HG03342 (cell line): ENCODE results near the gene TRPM1.

ENCODE experiments used
- ATAC-seq: cut with Tn5 transposase; IDR thresholded peaks from one replicate; pipeline ENCODE4 v1.9.1; 2021; ENCODE audit warnings: mild to moderate bottlenecking, moderate library complexity; ENCODE audit not compliant: unreplicated experiment

Gene TRPM1

DNA sequence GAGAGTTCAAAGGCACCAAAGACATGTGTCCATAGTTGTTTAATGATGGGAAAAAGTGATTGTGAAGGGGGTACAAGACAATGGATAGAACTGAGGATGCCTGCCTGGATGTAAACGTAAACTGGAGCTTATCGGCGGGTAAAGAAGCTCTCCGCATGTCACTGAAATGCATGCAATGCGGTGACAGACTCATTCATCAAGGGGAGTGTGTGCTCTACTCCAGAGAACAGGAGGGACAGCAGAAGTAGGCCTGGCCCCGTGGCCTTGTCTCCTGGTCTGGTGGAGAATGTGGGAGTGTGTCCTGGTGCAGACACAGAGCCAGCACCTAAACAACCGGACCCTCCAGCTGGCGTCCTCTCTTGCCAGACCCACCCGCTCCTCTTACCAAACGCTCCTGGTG, 50.6 kb downstream of the TRPM1 start:
- no peak for ATAC-seq

DNA sequence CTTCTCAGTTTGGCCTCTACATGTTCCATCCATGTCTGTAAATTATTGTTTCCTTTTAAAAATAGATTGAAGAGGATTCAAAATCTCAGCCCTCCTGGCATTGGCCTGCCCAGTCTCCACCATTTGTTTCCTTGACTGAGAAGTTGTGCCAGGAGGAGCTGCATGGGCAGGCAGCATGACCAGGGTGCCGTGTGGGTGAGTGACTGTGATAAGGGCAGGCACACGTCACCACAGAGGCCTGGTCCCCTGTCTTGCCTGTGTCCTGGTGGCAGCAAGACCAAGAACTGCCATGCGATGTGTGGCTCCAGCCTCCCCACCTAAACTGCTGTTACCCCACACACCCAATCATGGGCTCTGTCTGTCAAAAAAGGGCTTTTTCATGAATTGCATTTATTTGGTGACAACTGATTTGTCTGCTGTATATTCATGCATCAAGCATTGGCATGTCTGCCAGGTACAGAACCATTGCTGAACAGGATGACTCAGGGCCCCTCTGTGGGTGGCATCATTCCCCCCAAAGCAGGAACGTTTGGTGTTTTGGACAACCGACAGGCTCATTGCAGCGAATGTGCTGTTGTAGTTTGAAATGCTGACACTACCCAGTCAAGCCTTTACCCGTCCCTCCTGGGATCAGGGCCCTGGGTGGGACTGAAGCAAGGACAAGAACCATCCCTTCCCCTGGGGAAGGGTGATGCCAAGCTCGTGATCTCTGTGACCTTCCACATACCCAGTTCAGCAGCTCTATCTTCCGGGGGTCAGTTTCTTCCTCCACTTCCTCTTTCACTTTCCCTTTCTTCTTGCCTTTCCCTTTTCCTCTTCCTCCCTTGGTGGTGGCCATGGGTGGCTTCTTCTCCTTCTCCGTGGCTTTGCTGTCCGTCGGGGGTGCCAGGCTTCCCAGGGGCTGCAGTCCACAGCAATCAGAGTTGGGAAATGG, 51.6 kb downstream of the TRPM1 start:
- no peak for ATAC-seq

GRCh38 chr15:31049111-31049510, 52.4 kb downstream of the TRPM1 start:
- no peak for ATAC-seq

GRCh38 chr15:31047437-31047836, 54.1 kb downstream of the TRPM1 start:
- ATAC-seq, result no peak

- no peak for ATAC-seq
Observed at GRCh38 chr15:31046759-31047359, 54.7 kb downstream of the TRPM1 start.

- ATAC-seq, result no peak
Observed at GRCh38 chr15:31045606-31046005, 55.9 kb downstream of the TRPM1 start.

DNA sequence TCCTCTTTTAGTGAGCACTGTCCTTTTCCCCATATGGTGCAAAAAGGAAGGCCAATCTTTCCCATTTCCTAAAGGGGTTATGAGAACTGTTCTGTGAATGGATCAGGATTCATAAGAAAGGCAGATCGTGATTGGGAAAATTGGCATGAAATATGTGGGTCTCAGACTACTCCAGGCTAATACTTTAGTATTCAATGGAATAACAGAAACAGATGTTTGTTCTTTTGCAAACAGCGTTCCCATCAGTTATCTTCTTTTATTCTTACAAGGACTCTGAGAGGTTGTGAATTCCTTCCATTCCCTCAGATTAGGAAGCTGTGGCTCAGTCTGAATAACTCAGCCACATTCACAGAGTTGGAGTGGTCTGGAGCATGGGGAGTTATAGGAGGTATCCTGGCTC, 58.8 kb downstream of the TRPM1 start:
- ATAC-seq, result no peak

DNA sequence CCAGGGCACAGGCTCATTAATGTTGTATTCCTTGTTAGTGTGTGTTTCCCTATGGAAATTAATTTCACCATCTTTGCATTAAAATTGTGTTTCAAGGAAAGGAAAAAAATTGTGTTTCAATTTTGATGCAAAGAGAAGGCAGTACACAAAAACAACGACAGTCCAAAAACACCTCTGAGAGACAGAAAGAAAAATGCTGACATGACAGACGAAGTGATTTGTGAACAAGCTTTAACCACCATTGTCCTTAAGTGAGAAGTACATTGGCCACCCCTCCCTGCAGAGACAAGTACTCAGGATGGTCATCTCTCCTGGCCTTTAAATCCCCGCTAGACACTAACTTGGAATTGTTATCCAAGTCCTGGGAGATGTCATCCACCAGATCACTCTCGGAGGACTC, 59.9 kb downstream of the TRPM1 start:
- no peak for ATAC-seq

- no peak for ATAC-seq
Observed at GRCh38 chr15:31040611-31041010, 60.9 kb downstream of the TRPM1 start.

DNA sequence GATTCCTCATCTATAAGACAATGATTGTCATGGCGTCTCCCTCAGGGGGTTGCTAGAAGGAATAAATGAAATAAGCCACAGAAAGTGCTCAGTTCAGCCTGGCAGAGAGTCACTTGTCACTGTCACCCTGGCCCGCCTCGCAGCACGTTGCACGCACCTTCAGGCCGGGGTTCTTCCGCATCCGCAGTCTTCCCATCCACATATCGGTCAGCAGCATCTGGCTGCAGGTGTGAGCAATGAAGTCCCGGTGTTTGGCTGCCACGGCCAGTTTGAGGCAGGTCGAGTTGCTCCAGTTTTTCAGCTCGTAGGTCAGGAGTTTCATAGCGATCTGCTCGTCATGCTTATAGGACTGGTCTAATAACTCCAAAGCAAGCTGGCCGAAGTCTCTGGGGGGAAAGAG, 61.6 kb downstream of the TRPM1 start:
- no peak for ATAC-seq

- no peak for ATAC-seq
Observed at GRCh38 chr15:31037731-31038477, 63.6 kb downstream of the TRPM1 start.

DNA sequence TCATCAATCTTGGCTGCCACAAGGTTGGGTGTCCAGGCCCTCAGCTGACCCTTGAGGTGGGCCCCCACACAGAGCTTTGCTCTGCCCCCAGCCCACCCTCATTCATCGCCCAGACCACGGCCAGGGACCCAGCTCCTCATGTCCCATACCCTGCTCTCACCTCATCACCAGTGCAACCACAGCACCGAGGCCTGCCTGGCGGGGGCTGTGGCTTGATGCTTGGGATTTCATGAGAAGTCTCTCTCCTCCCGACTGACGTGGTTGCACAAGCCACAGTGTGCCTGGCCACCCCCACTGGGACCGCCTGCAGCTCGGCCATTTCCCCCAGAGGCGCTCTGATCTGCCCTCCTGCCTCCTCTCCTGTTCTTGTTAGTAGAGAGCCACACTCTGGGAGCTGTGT, 64.7 kb downstream of the TRPM1 start:
- ATAC-seq, result no peak

DNA sequence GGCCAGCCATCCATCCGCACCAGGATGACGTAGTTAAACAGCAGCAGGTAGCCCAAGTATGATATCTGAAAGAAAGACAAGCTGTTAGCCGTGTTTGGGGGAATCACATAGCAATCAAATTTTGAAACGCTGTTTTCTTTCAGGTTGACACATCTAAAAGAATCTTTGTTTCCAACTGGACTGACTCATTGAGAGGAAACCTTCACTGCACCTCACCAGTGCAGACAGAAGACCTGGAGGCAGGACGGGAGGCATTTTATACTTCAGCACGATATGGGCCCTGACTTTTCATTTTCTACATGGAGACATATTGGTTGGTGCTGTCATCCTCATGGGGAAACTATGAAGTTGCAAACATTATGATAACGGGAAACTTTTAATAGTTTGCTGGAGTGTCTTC, 65.9 kb downstream of the TRPM1 start:
- ATAC-seq, result no peak

DNA sequence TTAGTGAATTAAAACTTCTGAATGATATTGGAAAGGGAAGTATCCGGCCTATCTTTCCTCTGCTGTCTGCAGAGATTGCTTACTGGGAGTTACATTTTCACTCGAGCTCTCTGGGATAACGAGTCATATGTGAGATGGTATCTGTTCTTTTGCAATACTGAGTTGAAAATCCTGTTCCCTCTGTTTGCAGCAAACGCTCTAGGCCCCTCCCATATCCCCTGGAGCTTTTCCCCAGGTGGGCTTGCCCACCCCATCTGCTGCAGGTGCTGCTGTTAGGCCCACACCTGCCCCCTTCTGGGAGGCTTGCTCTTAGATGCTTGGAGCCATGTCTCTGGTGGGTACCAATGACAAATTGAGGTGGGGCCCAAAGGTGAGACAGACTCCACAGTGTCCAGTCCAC, 67.4 kb downstream of the TRPM1 start:
- ATAC-seq, result no peak

DNA sequence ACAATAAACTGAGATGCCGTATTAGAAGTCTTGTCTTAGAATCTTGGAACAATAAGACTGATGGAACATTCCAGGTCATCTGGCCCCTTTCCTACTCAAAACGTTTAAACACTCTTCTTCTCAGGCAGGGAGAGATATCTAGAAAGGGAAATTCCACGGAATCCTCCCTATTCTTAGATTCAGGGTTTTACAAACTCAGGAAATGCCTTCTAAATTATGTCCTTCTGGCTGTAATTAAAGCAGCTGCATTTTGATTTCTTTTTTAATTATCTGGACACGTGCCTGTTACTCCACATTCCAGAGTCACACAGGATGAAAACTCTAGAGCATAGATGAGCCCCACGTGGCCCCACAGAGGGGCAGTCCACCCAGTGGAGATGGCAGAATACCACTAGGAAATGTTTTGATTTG, 68.6 kb downstream of the TRPM1 start:
- ATAC-seq, result no peak

- ATAC-seq, result peak; percentile 92
Observed at GRCh38 chr15:31031471-31032067, 70.0 kb downstream of the TRPM1 start.

DNA sequence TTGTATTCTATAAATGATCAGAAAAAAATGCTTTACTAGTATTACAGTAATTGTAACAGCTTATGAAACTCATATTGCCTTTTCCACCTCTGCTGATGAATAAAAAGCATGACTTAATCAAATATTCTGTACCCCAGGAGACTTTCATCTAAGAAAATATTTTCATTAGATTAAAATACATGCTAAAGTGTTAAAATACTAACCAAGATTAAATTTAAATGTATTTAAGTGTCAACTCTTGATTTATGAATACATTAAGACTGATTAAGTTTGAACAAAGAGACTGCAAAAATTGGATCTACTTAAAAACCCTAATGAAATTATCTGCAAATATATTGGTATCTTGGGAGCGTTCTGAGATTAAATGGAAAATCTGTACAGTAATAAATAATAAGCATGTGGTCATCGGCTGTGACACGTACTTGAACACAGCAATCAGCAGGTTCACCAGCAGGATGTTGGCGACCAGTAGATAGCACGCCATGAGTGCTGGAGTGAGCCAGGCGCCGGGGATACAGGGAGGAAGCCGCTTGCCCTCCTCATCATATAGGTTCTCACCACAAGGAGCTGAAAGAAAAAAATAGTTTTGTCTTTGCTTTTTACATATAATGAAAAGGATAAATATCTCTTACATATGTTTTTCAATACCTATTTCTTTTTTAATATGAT, 73.5 kb downstream of the TRPM1 start:
- ATAC-seq, result no peak

DNA sequence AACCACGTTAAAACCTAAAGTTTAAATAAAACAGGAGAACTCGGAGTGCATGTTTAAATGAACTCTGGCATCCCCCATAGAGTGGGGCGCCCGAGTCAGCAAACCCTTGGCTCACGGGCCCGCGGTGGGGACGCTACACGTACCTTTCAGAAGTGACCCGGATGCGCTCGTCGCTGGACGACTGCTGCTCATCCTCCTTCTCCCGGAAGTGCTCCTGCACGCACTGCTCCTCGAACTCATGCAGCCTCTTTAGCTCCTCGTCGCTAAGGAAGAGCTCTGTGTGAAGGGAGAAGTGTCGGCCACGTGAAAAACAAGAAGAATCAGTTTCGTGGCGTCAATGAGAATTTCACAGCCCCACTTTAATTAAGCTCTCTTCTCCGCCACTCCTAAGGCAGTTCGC, 75.5 kb downstream of the TRPM1 start:
- ATAC-seq, result no peak

- ATAC-seq, result no peak
Observed at GRCh38 chr15:31024979-31025378, 76.5 kb downstream of the TRPM1 start.

- ATAC-seq, result no peak
Observed at GRCh38 chr15:31024330-31024729, 77.2 kb downstream of the TRPM1 start.

DNA sequence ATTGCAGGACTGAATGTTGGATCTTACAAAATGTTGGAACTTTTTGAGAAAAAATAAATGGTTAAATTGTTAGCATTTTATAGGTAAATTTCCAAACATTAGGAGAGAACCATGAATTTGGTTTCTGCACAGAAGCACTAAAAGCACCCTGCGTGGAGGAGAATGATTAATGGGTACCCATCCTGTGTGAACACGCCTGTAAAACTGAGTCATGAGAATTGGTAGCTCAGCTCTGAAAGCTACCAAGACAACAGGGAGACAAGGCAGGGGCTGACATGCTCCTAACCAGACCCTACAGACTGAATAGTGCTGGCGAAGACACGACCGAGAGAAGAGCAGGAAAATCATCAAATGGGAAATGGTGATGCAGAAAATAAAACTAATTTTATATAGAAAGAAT, 77.7 kb downstream of the TRPM1 start:
- ATAC-seq, result no peak
